Adrenal gland (tissue), 12 donors: Measurements from ENCODE around the gene ELMOD3. TPM values are rescaled to one million over a fixed set of nuclear protein-coding genes. Genes with fewer than 3 reads are reported as not detected.
A peak's percentile ranks its signal among the peaks of the same experiment; 100 is the strongest.
"Not testable (repeated sequence)": the region's sequence is repeated elsewhere in the genome, so short reads cannot be mapped to it uniquely, and the experiment has no call there.

Source experiments
- DNase-seq, 7 donors: peaks; one replicate each; pipeline ENCODE4 v3.0.0-alpha.2; 2019 to 2020
- H3K27ac ChIP-seq, 5 donors: fragments of 200-600 bp; sonication (generic) in 4 of 5; 1 replicate in 3 of 5; 2 replicates in 2 of 5; pipeline versions ENCODE4 v1.5.1 to v1.8.0; 2016 to 2020; ENCODE audit warnings: mild to moderate bottlenecking in 1 of 5
- H3K27me3 ChIP-seq: fragments of 200-600 bp; 2 replicates; pipeline ENCODE4 v1.8.0; 2021
- H3K36me3 ChIP-seq, 2 donors: fragments of 200-600 bp; replicated peaks in 1 of 2; 1 replicate in 1 of 2; 2 replicates in 1 of 2; pipeline versions ENCODE4 v1.5.1 to v1.8.0; 2018 to 2022
- H3K4me1 ChIP-seq, 2 donors: fragments of 200-600 bp; replicated peaks in 1 of 2; 1 replicate in 1 of 2; 2 replicates in 1 of 2; pipeline versions ENCODE4 v1.5.1 to v1.8.0; 2018 to 2021
- H3K4me3 ChIP-seq, 4 donors: fragments of 200-600 bp; sonication (generic) in 3 of 4; one replicate each; pipeline ENCODE4 v1.5.1; 2016 to 2018
- H3K9me3 ChIP-seq, 3 donors: fragments of 200-600 bp; sonication (generic) in 1 of 3; replicated peaks in 1 of 3; 1 replicate in 2 of 3; 2 replicates in 1 of 3; pipeline versions ENCODE4 v1.5.1 to v1.8.0; 2016 to 2021
- CTCF ChIP-seq, 6 experiments: fragments of 450-650 bp in 4 of 6; fragments of 200-600 bp in 2 of 6; sonication (generic) in 1 of 6; IDR thresholded peaks; 1 replicate in 5 of 6; 2 replicates in 1 of 6; pipeline versions ENCODE4 v1.5.1 to v1.8.0; 2016 to 2021; ENCODE audit warnings: antibody characterized with exemption in 6 of 6, mild to moderate bottlenecking in 2 of 6, moderate library complexity in 1 of 6
- POLR2A ChIP-seq, 2 donors: fragments of 450-650 bp; IDR thresholded peaks; one replicate each; pipeline ENCODE4 v1.6.1; 2017; ENCODE audit warnings: antibody characterized with exemption in 2 of 2, mild to moderate bottlenecking in 2 of 2, moderate library complexity in 1 of 2
- WGBS, 4 donors: extraction: QIAGEN DNeasy Blood & Tissue Kit in 2 of 4; methylation state at CpG; one replicate each; pipeline versions ENCODE4 v1.1.5 to v1.1.7; 2013 to 2017; 5-methylcytosine and 5-hydroxymethylcytosine counted together
- intact Hi-C, 2 donors: fragments of 100-400 bp; cut with DNase I; formaldehyde crosslinking; loops; one replicate each; pipeline versions ENCODE4 v1.14.1 to v1.15.0; 2022 to 2023
- polyA plus RNA-seq, 3 donors: library from polyadenylated mRNA; stranded (reverse); fragments of 200-250 nt in 2 of 3; fragments of 350-450 nt in 1 of 3; fragmentation: Illumina TruSeq in 1 of 3; extraction: RNeasy Lipid Tissue Mini Kit (QIAGEN cat#74804) in 1 of 3; gene quantifications; one replicate each; pipeline ENCODE4 v1.2.3, GENCODE V29; 2013 to 2014
- total RNA-seq, 9 donors: library from RNA; depleted of rRNA in 4 of 9; stranded (reverse); fragments of >200 nt in 4 of 9; fragments of 120-200 nt in 1 of 9; fragmentation: NEBNext Ultra II Directional in 1 of 9; extraction: Animal tissue kit (Norgen Biotek cat#: 25700) in 1 of 9; gene quantifications; one replicate each; pipeline versions ENCODE4 v1.1.0 to v1.2.4, GENCODE V29; 2013 to 2023
- donor health status: healthy with polysubstance abuse.
- donor health status: Bipolar disorder and iron deficiency.
- donor health status: DM: yes; HTN: yes; CAD: no.
- donor health status: DM: no; HTN: no; CAD: no.
- donor health status: DM: no; HTN: no; CAD: no.
- donor health status: DM: yes; HTN: yes; CAD: no.

Gene ELMOD3
- total and polyA plus RNA-seq, 12 donors = 12.3 to 69.0 (median 27.3) TPM

- peak in 1 of 7 donors; percentile 23 for DNase-seq
- no peak overlapping the region for H3K27ac ChIP-seq
- H3K27me3 ChIP-seq = no peaks in the 10 kb centered on the region
- H3K36me3 ChIP-seq = peaks cover 0 to 19% of the 10 kb centered on the region in 2 donors
- H3K9me3 ChIP-seq = no peaks in the 10 kb centered on the region
- no peaks in the 10 kb centered on the region for H3K4me1 ChIP-seq
- TF ChIP-seq POLR2A (IDR thresholded peaks at IDR 0.05) (no peak), CTCF (IDR thresholded peaks at IDR 0.05) (no peak)
- intact Hi-C loops = no loop called here
- WGBS, 4 donors = 41 to 54% (median 48%) methylated on average over 13 of the region's 13 CpGs
- no peak overlapping the region for H3K4me3 ChIP-seq
Measured at GRCh38 chr2:85340034-85340892, 14.3 kb upstream of the ELMOD3 start.

- Histone ChIP-seq H3K4me1 (no peaks in the 10 kb centered on the region), H3K36me3 (peaks cover 0 to 31% of the 10 kb centered on the region in 2 donors), H3K9me3 (no peaks in the 10 kb centered on the region), H3K27me3 (no peaks in the 10 kb centered on the region), H3K4me3 (no peak overlapping the region), H3K27ac (no peak overlapping the region)
- intact Hi-C loops = loop anchor here in 1 of 2 donors (2.0 kb wide), 1 partner anchor 25 kb away; no protein-coding TSS in a partner anchor
- DNase-seq = no peak
- WGBS, 4 donors = 91 to 96% (median 94%) methylated on average over 12 to 30 of the region's 30 CpGs
- TF ChIP-seq POLR2A (IDR thresholded peaks at IDR 0.05) (no peak), CTCF (IDR thresholded peaks at IDR 0.05) (no peak)
Measured at GRCh38 chr2:85341269-85342029, 13.1 kb upstream of the ELMOD3 start.

GRCh38 chr2:85342156-85342555 is 12.4 kb upstream of the ELMOD3 start:
- DNase-seq = no peak
- H3K27ac ChIP-seq = no peak overlapping the region
- H3K4me3 ChIP-seq = no peak overlapping the region
- peaks cover 0 to 37% of the 10 kb centered on the region in 2 donors for H3K36me3 ChIP-seq
- H3K9me3 ChIP-seq = no peaks in the 10 kb centered on the region
- WGBS, 4 donors = 85 to 93% (median 92%) methylated on average over 3 of the region's 3 CpGs
- intact Hi-C loops = loop anchor here in 1 of 2 donors (2.0 kb wide), 1 partner anchor 25 kb away; no protein-coding TSS in a partner anchor
- no peaks in the 10 kb centered on the region for H3K4me1 ChIP-seq
- H3K27me3 ChIP-seq = no peaks in the 10 kb centered on the region
- TF ChIP-seq CTCF (IDR thresholded peaks at IDR 0.05) = no peak
- TF ChIP-seq POLR2A (IDR thresholded peaks at IDR 0.05) = no peak

- not testable (repeated sequence) for H3K9me3 ChIP-seq, H3K27ac ChIP-seq, H3K27me3 ChIP-seq, H3K4me1 ChIP-seq, DNase-seq, H3K4me3 ChIP-seq
- 93 to 98% (median 96%) methylated on average over 3 to 10 of the region's 10 CpGs for WGBS, 4 donors
- intact Hi-C loops = loop anchor here in 1 of 2 donors (2.0 kb wide), 1 partner anchor 27 kb away; no protein-coding TSS in a partner anchor
- peaks cover 0 to 47% of the 10 kb centered on the region in 2 donors for H3K36me3 ChIP-seq
Measured at GRCh38 chr2:85343207-85343895, 11.2 kb upstream of the ELMOD3 start.
